ENCODE measurements around the gene LPO.

Gene LPO

GRCh38 chr17:58208344-58208743 is 30.0 kb upstream of the LPO start:
- Histone ChIP-seq H3K79me2 (ENCODE audit: control insufficient read depth, low read length) (no peaks in the 10 kb centered on the region), H3K4me2 (ENCODE audit: low read length) (no peak overlapping the region), H3K27ac (ENCODE audit: low read depth, low read length) (no peak overlapping the region), H3K9me3 (ENCODE audit: control insufficient read depth, insufficient read depth, low read length) (no peaks in the 10 kb centered on the region), H3K27me3 (ENCODE audit: control insufficient read depth, low read length) (no peaks in the 10 kb centered on the region), H3F3A (ENCODE audit: control insufficient read depth, insufficient read depth) (no peaks in the 10 kb centered on the region), H3K4me3 (ENCODE audit: low read length) (no peak overlapping the region), H3K4me1 (ENCODE audit: control insufficient read depth, low read length) (no peaks in the 10 kb centered on the region), H3K9me2 (replicated peaks; ENCODE audit: control insufficient read depth, low read length) (no peaks in the 10 kb centered on the region), H3K36me3 (ENCODE audit: control insufficient read depth, low read length) (peaks cover 5% of the 10 kb centered on the region), H4K20me1 (ENCODE audit: control insufficient read depth, insufficient read depth, low read depth, low read length) (no peaks in the 10 kb centered on the region)
- TF ChIP-seq, protein P1, sequence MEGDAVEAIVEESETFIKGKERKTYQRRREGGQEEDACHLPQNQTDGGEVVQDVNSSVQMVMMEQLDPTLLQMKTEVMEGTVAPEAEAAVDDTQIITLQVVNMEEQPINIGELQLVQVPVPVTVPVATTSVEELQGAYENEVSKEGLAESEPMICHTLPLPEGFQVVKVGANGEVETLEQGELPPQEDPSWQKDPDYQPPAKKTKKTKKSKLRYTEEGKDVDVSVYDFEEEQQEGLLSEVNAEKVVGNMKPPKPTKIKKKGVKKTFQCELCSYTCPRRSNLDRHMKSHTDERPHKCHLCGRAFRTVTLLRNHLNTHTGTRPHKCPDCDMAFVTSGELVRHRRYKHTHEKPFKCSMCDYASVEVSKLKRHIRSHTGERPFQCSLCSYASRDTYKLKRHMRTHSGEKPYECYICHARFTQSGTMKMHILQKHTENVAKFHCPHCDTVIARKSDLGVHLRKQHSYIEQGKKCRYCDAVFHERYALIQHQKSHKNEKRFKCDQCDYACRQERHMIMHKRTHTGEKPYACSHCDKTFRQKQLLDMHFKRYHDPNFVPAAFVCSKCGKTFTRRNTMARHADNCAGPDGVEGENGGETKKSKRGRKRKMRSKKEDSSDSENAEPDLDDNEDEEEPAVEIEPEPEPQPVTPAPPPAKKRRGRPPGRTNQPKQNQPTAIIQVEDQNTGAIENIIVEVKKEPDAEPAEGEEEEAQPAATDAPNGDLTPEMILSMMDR (IDR thresholded peaks at IDR 0.05; ENCODE audit: low read depth, low read length, poor library complexity, severe bottlenecking) = no peak
- no peak for TF ChIP-seq EZH2phosphoT487 (IDR thresholded peaks at IDR 0.05; ENCODE audit: borderline replicate concordance, low read length)

DNA sequence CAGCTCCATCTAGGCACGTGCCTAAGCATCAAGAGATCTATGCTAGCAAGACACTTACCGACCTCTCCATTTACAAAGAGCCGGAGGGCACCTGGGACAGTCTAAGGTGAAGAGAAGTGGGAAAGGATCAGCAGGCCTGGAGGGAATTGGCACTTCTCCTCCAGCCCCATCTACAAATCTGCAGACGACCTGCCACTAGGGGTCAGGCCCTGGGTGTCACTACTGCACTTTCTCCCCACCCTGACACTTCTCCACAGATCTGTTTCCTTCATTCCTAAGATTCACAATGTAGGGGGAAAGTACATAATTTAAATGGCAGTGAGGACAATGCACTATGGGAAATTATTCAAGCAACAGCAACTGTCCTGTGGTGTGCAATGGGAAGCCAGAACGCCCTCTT is 27.5 kb upstream of the LPO start:
- Histone ChIP-seq H3K4me3 (ENCODE audit: low read length) (no peak overlapping the region), H3K9me2 (replicated peaks; ENCODE audit: control insufficient read depth, low read length) (no peaks in the 10 kb centered on the region), H3F3A (ENCODE audit: control insufficient read depth, insufficient read depth) (no peaks in the 10 kb centered on the region), H3K36me3 (ENCODE audit: control insufficient read depth, low read length) (peaks cover 7% of the 10 kb centered on the region), H3K27ac (ENCODE audit: low read depth, low read length) (no peak overlapping the region), H3K79me2 (ENCODE audit: control insufficient read depth, low read length) (no peaks in the 10 kb centered on the region), H3K4me1 (ENCODE audit: control insufficient read depth, low read length) (no peaks in the 10 kb centered on the region), H4K20me1 (ENCODE audit: control insufficient read depth, insufficient read depth, low read depth, low read length) (no peaks in the 10 kb centered on the region), H3K4me2 (ENCODE audit: low read length) (no peak overlapping the region), H3K9me3 (ENCODE audit: control insufficient read depth, insufficient read depth, low read length) (no peaks in the 10 kb centered on the region), H3K27me3 (ENCODE audit: control insufficient read depth, low read length) (no peaks in the 10 kb centered on the region)
- TF ChIP-seq, protein P1 (IDR thresholded peaks at IDR 0.05; ENCODE audit: low read depth, low read length, poor library complexity, severe bottlenecking) = peak; percentile 53
- TF ChIP-seq EZH2phosphoT487 (IDR thresholded peaks at IDR 0.05; ENCODE audit: borderline replicate concordance, low read length) = no peak

DNA sequence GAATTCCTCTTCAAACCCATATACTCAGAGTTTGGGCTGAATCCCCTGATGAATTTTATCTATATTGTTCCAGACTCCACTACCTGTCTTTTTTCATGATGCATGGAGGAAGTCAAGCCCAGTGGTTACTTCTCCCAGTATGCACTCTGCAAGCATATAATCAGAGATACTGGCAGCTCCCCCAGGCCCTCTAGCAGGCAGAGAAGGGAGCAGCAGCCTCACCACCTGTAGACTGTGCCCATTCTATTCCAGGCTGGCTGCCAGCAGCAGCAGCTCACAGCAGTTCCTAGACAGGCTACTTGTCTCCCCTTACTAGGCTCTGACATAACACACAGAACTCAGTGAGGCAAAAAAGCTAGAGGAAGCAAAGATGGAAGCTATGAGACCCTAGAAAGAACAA is 22.7 kb upstream of the LPO start:
- H3K9me2 ChIP-seq (replicated peaks; ENCODE audit: control insufficient read depth, low read length) = no peaks in the 10 kb centered on the region
- H3K4me2 ChIP-seq (ENCODE audit: low read length) = no peak overlapping the region
- peaks cover 3% of the 10 kb centered on the region; the same call in 1 of the 2 replicates for H3K79me2 ChIP-seq (ENCODE audit: control insufficient read depth, low read length)
- peaks cover 10% of the 10 kb centered on the region for H3K36me3 ChIP-seq (ENCODE audit: control insufficient read depth, low read length)
- no peaks in the 10 kb centered on the region for H3K27me3 ChIP-seq (ENCODE audit: control insufficient read depth, low read length)
- no peaks in the 10 kb centered on the region for H3K9me3 ChIP-seq (ENCODE audit: control insufficient read depth, insufficient read depth, low read length)
- H3K4me1 ChIP-seq (ENCODE audit: control insufficient read depth, low read length) = peaks cover 14% of the 10 kb centered on the region
- H3K4me3 ChIP-seq (ENCODE audit: low read length) = no peak overlapping the region
- TF ChIP-seq, protein P1 (IDR thresholded peaks at IDR 0.05; ENCODE audit: low read depth, low read length, poor library complexity, severe bottlenecking) = peak; percentile 26
- no peak for TF ChIP-seq EZH2phosphoT487 (IDR thresholded peaks at IDR 0.05; ENCODE audit: borderline replicate concordance, low read length)
- no peaks in the 10 kb centered on the region for H3F3A ChIP-seq (ENCODE audit: control insufficient read depth, insufficient read depth)
- H3K27ac ChIP-seq (ENCODE audit: low read depth, low read length) = no peak overlapping the region
- H4K20me1 ChIP-seq (ENCODE audit: control insufficient read depth, insufficient read depth, low read depth, low read length) = no peaks in the 10 kb centered on the region
